ENCODE results near the gene ACOT12. TPM values are rescaled to one million over a fixed set of nuclear protein-coding genes. Genes with fewer than 3 reads are reported as not detected.
A peak's percentile ranks its signal among the peaks of the same experiment; 100 is the strongest.

The ACOT12 gene
- total RNA-seq, 4 donors from 2014 or later: not detected

GRCh38 chr5:81310402-81311063, 83.4 kb downstream of the ACOT12 start:
- Histone ChIP-seq H3K4me1 (no peaks in the 10 kb centered on the region), H3K4me3 (replicated peaks in 1 of 3) (no peak overlapping the region), H3K27me3 (no peaks in the 10 kb centered on the region), H3K27ac (no peak overlapping the region), H3K36me3 (peaks cover 22 to 27% of the 10 kb centered on the region in 2 donors), H3K9me3 (no peaks in the 10 kb centered on the region)
- intact Hi-C loops (cut with DNase I): no loop called here
- TF ChIP-seq POLR2A (IDR thresholded peaks at IDR 0.05): no peak
- no peak for TF ChIP-seq CTCF (IDR thresholded peaks at IDR 0.05)
- WGBS, 2 donors: 87 to 92% methylated on average over 1 of the region's 1 CpG
- no peak for DNase-seq

GRCh38 chr5:81308836-81309235, 85.1 kb downstream of the ACOT12 start:
- intact Hi-C loops (cut with DNase I): no loop called here
- Histone ChIP-seq H3K27me3 (no peaks in the 10 kb centered on the region), H3K4me1 (no peaks in the 10 kb centered on the region), H3K27ac (no peak overlapping the region), H3K36me3 (peaks cover 18 to 27% of the 10 kb centered on the region in 2 donors), H3K9me3 (no peaks in the 10 kb centered on the region), H3K4me3 (replicated peaks in 1 of 3) (no peak overlapping the region)
- WGBS, 2 donors: 96 to 98% methylated on average over 2 of the region's 2 CpGs
- TF ChIP-seq POLR2A (IDR thresholded peaks at IDR 0.05): no peak
- TF ChIP-seq CTCF (IDR thresholded peaks at IDR 0.05): no peak
- DNase-seq: no peak

- no peak overlapping the region for H3K4me3 ChIP-seq (replicated peaks in 1 of 3)
- no peaks in the 10 kb centered on the region for H3K9me3 ChIP-seq
- DNase-seq: no peak
- intact Hi-C loops (cut with DNase I): no loop called here
- TF ChIP-seq POLR2A (IDR thresholded peaks at IDR 0.05) (no peak), CTCF (IDR thresholded peaks at IDR 0.05) (no peak)
- peaks cover 7% of the 10 kb centered on the region in 2 donors for H3K4me1 ChIP-seq
- no peak overlapping the region for H3K27ac ChIP-seq
- no peaks in the 10 kb centered on the region for H3K27me3 ChIP-seq
- peaks cover 0 to 17% of the 10 kb centered on the region in 2 donors for H3K36me3 ChIP-seq
Measured at GRCh38 chr5:81305785-81306184, 88.1 kb downstream of the ACOT12 start.

GRCh38 chr5:81303563-81303962, 90.4 kb downstream of the ACOT12 start:
- peaks cover 14 to 19% of the 10 kb centered on the region in 2 donors for H3K4me1 ChIP-seq
- intact Hi-C loops (cut with DNase I): no loop called here
- 96 to 97% methylated on average over 1 of the region's 1 CpG for WGBS, 2 donors
- DNase-seq: no peak
- H3K9me3 ChIP-seq: no peaks in the 10 kb centered on the region
- TF ChIP-seq POLR2A (IDR thresholded peaks at IDR 0.05) (no peak), CTCF (IDR thresholded peaks at IDR 0.05) (no peak)
- no peaks in the 10 kb centered on the region for H3K27me3 ChIP-seq
- H3K36me3 ChIP-seq: peaks cover 0 to 1% of the 10 kb centered on the region in 2 donors
- no peak overlapping the region for H3K4me3 ChIP-seq (replicated peaks in 1 of 3)
- no peak overlapping the region for H3K27ac ChIP-seq

GRCh38 chr5:81302596-81302995, 91.3 kb downstream of the ACOT12 start:
- no peaks in the 10 kb centered on the region for H3K9me3 ChIP-seq
- no peak for TF ChIP-seq CTCF (IDR thresholded peaks at IDR 0.05)
- TF ChIP-seq POLR2A (IDR thresholded peaks at IDR 0.05): no peak
- peaks cover 14 to 19% of the 10 kb centered on the region in 2 donors for H3K4me1 ChIP-seq
- H3K36me3 ChIP-seq: no peaks in the 10 kb centered on the region
- H3K4me3 ChIP-seq (replicated peaks in 1 of 3): peak overlapping the region in 1 of 3 donors; percentile 58
- intact Hi-C loops (cut with DNase I): no loop called here
- DNase-seq: no peak
- H3K27ac ChIP-seq: no peak overlapping the region
- 86 to 87% methylated on average over 5 of the region's 5 CpGs for WGBS, 2 donors
- H3K27me3 ChIP-seq: no peaks in the 10 kb centered on the region

Data from thyroid gland (tissue), 4 donors.